Activated naive CD4-positive, alpha-beta T cell treated with anti-CD3 and anti-CD28 coated beads, Interleukin-2, amount 50 U/mL, for 72 hours (primary cell): ENCODE measurements around the gene C14orf132. TPM values are rescaled to one million over a fixed set of nuclear protein-coding genes. Genes with fewer than 3 reads are reported as not detected.

ENCODE experiments used
- ATAC-seq, 2 donors: fragments of 150-1000 bp; cut with Tn5 transposase; 2 replicates each; pipeline ENCODE4 v1.10.0; 2021; ENCODE audit warnings: mild to moderate bottlenecking in 2 of 2, moderate library complexity in 2 of 2
- DNase-seq, 2 donors: peaks; one replicate each; pipeline ENCODE4 v3.0.0; 2021 to 2022; ENCODE audit warnings: low spot score in 2 of 2
- H3K27ac Mint-ChIP-seq, 2 donors: one replicate each; pipeline ENCODE4 v1.8.0; 2022; ENCODE audit warnings: mild to moderate bottlenecking in 2 of 2, mixed read lengths in 2 of 2
- H3K36me3 Mint-ChIP-seq, 2 donors: one replicate each; pipeline ENCODE4 v1.8.0; 2022; ENCODE audit warnings: mixed read lengths in 2 of 2
- H3K9me3 Mint-ChIP-seq, 2 donors: one replicate each; pipeline ENCODE4 v1.8.0; 2022; ENCODE audit warnings: mixed read lengths in 2 of 2
- total RNA-seq, 2 donors: library from RNA; stranded (reverse); gene quantifications; one replicate each; pipeline ENCODE4 v1.2.3, GENCODE V29; 2022

Gene C14orf132
- total RNA-seq, 2 donors from 2014 or later: 1.9 to 10.4 TPM

GRCh38 chr14:96130854-96131253, 91.7 kb downstream of the C14orf132 start:
- Mint-ChIP-seq H3K36me3 (no peaks in the 10 kb centered on the region), H3K27ac (no peak overlapping the region), H3K9me3 (peaks cover 0 to 21% of the 10 kb centered on the region in 2 donors)
- DNase-seq: no peak
- ATAC-seq: no peak

- peaks cover 0 to 21% of the 10 kb centered on the region in 2 donors for H3K9me3 Mint-ChIP-seq
- H3K36me3 Mint-ChIP-seq: no peaks in the 10 kb centered on the region
- ATAC-seq (no peak), DNase-seq (no peak)
- H3K27ac Mint-ChIP-seq: no peak overlapping the region
These were observed 92.7 kb downstream of the C14orf132 start for GRCh38 chr14:96131836-96132235.

- DNase-seq (no peak), ATAC-seq (no peak)
- Mint-ChIP-seq H3K36me3 (peaks cover 9 to 10% of the 10 kb centered on the region in 2 donors), H3K27ac (no peak overlapping the region), H3K9me3 (peaks cover 8 to 29% of the 10 kb centered on the region in 2 donors)
These were observed 95.3 kb downstream of the C14orf132 start for GRCh38 chr14:96134508-96134907.

- no peak for ATAC-seq
- peaks cover 8 to 26% of the 10 kb centered on the region in 2 donors for H3K9me3 Mint-ChIP-seq
- DNase-seq: no peak
- H3K27ac Mint-ChIP-seq: no peak overlapping the region
- H3K36me3 Mint-ChIP-seq: peaks cover 9 to 10% of the 10 kb centered on the region in 2 donors
These were observed 96.1 kb downstream of the C14orf132 start for GRCh38 chr14:96135285-96135684.

GRCh38 chr14:96136371-96137005, 97.3 kb downstream of the C14orf132 start:
- no peak overlapping the region for H3K27ac Mint-ChIP-seq
- peak; percentile 65 to 68 for ATAC-seq
- peaks cover 8 to 26% of the 10 kb centered on the region in 2 donors for H3K9me3 Mint-ChIP-seq
- H3K36me3 Mint-ChIP-seq: peaks cover 9 to 10% of the 10 kb centered on the region in 2 donors
- no peak for DNase-seq

- no peak for ATAC-seq
- Mint-ChIP-seq H3K36me3 (peaks cover 9 to 10% of the 10 kb centered on the region in 2 donors), H3K27ac (no peak overlapping the region), H3K9me3 (peaks cover 8 to 17% of the 10 kb centered on the region in 2 donors)
- DNase-seq: no peak
These were observed 99.1 kb downstream of the C14orf132 start for GRCh38 chr14:96138241-96138640.

GRCh38 chr14:96139169-96139568, 100.0 kb downstream of the C14orf132 start:
- DNase-seq (no peak), ATAC-seq (no peak)
- Mint-ChIP-seq H3K27ac (no peak overlapping the region), H3K9me3 (peaks cover 8 to 17% of the 10 kb centered on the region in 2 donors), H3K36me3 (peaks cover 9 to 10% of the 10 kb centered on the region in 2 donors)

GRCh38 chr14:96139879-96140278, 100.7 kb downstream of the C14orf132 start:
- peaks cover 8 to 17% of the 10 kb centered on the region in 2 donors for H3K9me3 Mint-ChIP-seq
- no peak for DNase-seq
- no peak overlapping the region for H3K27ac Mint-ChIP-seq
- ATAC-seq: no peak
- H3K36me3 Mint-ChIP-seq: peaks cover 9 to 10% of the 10 kb centered on the region in 2 donors

- no peak for DNase-seq
- Mint-ChIP-seq H3K36me3 (peaks cover 9 to 10% of the 10 kb centered on the region in 2 donors), H3K27ac (no peak overlapping the region), H3K9me3 (peaks cover 8% of the 10 kb centered on the region in 2 donors)
- ATAC-seq: no peak
These were observed 101.8 kb downstream of the C14orf132 start for GRCh38 chr14:96140952-96141351.

Other genes starting within 250 kb of the C14orf132 start
- gene TUNAR, start 162.5 kb upstream of the C14orf132 start, total RNA-seq: not detected
- gene BDKRB2, start 165.5 kb downstream of the C14orf132 start, total RNA-seq: under 1 TPM in 1 of 2 donors, not detected in 1; 0.08 TPM
- not detected for gene BDKRB1, start 216.8 kb downstream of the C14orf132 start, total RNA-seq